Thyroid gland (tissue), 4 donors: ENCODE results near the gene CTNNBL1. TPM values are rescaled to one million over a fixed set of nuclear protein-coding genes. Genes with fewer than 3 reads are reported as not detected.
"Not testable (repeated sequence)": the region's sequence is repeated elsewhere in the genome, so short reads cannot be mapped to it uniquely, and the experiment has no call there.

Experiments used
- DNase-seq, 2 donors: peaks; one replicate each; pipeline ENCODE4 v3.0.0-alpha.2; 2019
- H3K27ac ChIP-seq, 3 donors: fragments of 200-600 bp; sonication (generic); 1 replicate in 2 of 3; 2 replicates in 1 of 3; pipeline ENCODE4 v1.5.1; 2016 to 2019; ENCODE audit warnings: mild to moderate bottlenecking in 1 of 3, moderate library complexity in 1 of 3
- H3K27me3 ChIP-seq: fragments of 200-600 bp; sonication (generic); one replicate; pipeline ENCODE4 v1.5.1; 2019
- H3K36me3 ChIP-seq, 2 donors: fragments of 200-600 bp; sonication (generic); one replicate each; pipeline ENCODE4 v1.5.1; 2016 to 2019
- H3K4me1 ChIP-seq, 2 donors: fragments of 200-600 bp; sonication (generic); one replicate each; pipeline ENCODE4 v1.5.1; 2017 to 2019
- H3K4me3 ChIP-seq, 3 donors: fragments of 200-600 bp; sonication (generic); replicated peaks in 1 of 3; 1 replicate in 2 of 3; 2 replicates in 1 of 3; pipeline ENCODE4 v1.5.1; 2016; ENCODE audit warnings: mild to moderate bottlenecking in 1 of 3
- H3K9me3 ChIP-seq: fragments of 200-600 bp; sonication (generic); one replicate; pipeline ENCODE4 v1.5.1; 2017
- POLR2A ChIP-seq, 2 donors: fragments of 450-650 bp; IDR thresholded peaks; one replicate each; pipeline ENCODE4 v1.6.1; 2017; ENCODE audit warnings: antibody characterized with exemption in 2 of 2, mild to moderate bottlenecking in 2 of 2, moderate library complexity in 1 of 2
- WGBS, 2 donors: methylation state at CpG; one replicate each; pipeline ENCODE4 v1.1.5; 2017; 5-methylcytosine and 5-hydroxymethylcytosine counted together
- intact Hi-C: fragments of 100-400 bp; cut with DNase I; formaldehyde crosslinking; loops from one replicate; pipeline ENCODE4 v1.15.1; 2023
- total RNA-seq, 4 donors: library from RNA; depleted of rRNA; stranded (reverse); fragments of >200 nt; gene quantifications; one replicate each; pipeline ENCODE4 v1.2.3, GENCODE V29; 2016
- TF ChIP-seq, protein P1 (sequence below), 6 experiments: fragments of 200-600 bp in 3 of 6; fragments of 450-650 bp in 3 of 6; sonication (generic) in 3 of 6; IDR thresholded peaks; one replicate each; pipeline ENCODE4 v1.5.1; 2016 to 2019; ENCODE audit warnings: antibody characterized with exemption in 6 of 6, mild to moderate bottlenecking in 2 of 6, inconsistent platforms in 1 of 6, moderate library complexity in 1 of 6

Gene CTNNBL1
- total RNA-seq, 4 donors from 2014 or later = 22.3 to 31.2 (median 24.6) TPM

DNA sequence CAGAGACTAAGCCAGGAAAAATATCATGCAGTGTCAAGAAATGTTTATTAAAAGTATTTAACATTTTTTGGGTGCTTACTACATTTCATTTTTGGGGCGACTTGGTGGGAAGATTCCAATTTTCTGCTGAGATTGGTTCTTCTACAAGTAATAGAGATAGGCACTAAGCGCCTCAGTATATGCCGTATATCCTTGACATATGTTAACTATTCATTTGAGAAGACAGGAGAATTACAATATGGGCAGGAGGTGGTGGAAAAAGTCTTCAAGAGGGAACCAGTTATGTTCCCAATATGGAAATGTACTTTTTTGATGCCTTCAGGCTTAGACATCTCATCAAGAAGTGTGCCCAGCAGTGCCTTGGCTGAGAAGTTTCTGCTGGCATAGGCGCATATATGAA, 6.5 kb downstream of the CTNNBL1 start:
- 89 to 96% methylated on average over 4 of the region's 4 CpGs for WGBS, 2 donors
- no peak overlapping the region for H3K4me3 ChIP-seq
- TF ChIP-seq POLR2A (IDR thresholded peaks at IDR 0.05) = no peak
- TF ChIP-seq, protein P1, sequence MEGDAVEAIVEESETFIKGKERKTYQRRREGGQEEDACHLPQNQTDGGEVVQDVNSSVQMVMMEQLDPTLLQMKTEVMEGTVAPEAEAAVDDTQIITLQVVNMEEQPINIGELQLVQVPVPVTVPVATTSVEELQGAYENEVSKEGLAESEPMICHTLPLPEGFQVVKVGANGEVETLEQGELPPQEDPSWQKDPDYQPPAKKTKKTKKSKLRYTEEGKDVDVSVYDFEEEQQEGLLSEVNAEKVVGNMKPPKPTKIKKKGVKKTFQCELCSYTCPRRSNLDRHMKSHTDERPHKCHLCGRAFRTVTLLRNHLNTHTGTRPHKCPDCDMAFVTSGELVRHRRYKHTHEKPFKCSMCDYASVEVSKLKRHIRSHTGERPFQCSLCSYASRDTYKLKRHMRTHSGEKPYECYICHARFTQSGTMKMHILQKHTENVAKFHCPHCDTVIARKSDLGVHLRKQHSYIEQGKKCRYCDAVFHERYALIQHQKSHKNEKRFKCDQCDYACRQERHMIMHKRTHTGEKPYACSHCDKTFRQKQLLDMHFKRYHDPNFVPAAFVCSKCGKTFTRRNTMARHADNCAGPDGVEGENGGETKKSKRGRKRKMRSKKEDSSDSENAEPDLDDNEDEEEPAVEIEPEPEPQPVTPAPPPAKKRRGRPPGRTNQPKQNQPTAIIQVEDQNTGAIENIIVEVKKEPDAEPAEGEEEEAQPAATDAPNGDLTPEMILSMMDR (IDR thresholded peaks at IDR 0.05) = no peak

DNA sequence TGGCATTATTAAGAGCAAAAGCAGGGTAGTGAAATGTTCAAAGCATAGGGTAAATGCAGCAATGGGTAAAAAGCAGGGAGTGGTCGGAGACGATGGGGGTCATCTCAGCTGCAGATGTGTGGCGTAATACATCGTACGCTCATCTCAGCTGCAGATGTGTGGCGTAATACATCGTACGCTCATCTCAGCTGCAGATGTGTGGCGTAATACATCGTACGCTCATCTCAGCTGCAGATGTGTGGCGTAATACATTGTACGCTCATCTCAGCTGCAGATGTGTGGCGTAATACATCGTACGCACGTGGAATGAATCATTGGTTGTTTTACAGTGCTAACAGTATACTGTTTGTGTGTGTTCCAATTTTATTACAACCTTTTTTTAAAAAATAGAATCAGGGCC, 7.8 kb downstream of the CTNNBL1 start:
- H3K4me3 ChIP-seq, intact Hi-C loops, H3K27ac ChIP-seq, H3K27me3 ChIP-seq, H3K36me3 ChIP-seq, H3K9me3 ChIP-seq, DNase-seq, H3K4me1 ChIP-seq: not testable (repeated sequence)
- 96 to 97% methylated on average over 17 of the region's 17 CpGs for WGBS, 2 donors

More for the DNA sequence above, 6.5 kb downstream of the CTNNBL1 start:
- DNase-seq = no peak
- Histone ChIP-seq H3K36me3 (no peaks in the 10 kb centered on the region), H3K9me3 (no peaks in the 10 kb centered on the region), H3K4me1 (peaks cover 0 to 2% of the 10 kb centered on the region in 2 donors), H3K27me3 (no peaks in the 10 kb centered on the region), H3K27ac (no peak overlapping the region)
- intact Hi-C loops = no loop called here

DNA sequence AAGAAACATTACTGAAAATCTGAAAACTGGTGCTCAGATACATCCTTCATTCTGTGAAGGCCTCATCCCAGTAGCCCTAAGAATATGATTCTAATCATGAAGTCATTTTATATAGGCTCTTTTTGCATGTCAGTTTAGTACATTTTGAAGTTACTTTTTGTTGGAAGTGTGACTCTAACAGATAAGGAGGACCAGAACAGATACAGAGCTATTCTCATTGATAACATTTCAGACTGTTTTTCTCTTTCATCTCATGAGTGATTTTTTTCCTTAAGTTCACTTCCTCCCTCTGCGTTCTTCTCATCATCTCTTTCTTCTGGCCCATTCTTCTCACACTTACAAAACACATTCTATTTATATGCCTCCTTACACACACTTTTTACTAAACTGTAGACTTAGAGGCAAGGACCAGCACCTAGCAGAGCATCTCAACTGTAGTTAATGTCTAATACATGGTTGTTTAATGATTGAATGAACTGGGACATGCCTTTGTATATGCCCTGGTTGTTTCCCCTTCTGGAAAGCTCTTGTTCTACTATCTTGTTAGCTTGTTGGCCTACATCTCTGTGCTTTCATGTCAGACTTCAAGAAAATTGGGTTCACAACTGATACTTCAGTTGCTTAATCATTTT, 8.7 kb downstream of the CTNNBL1 start:
- TF ChIP-seq POLR2A (IDR thresholded peaks at IDR 0.05) = no peak
- TF ChIP-seq, protein P1 (IDR thresholded peaks at IDR 0.05) = no peak
- no peaks in the 10 kb centered on the region for H3K4me1 ChIP-seq
- no peak overlapping the region for H3K27ac ChIP-seq
- 89 to 95% methylated on average over 1 of the region's 1 CpG for WGBS, 2 donors
- no peaks in the 10 kb centered on the region for H3K9me3 ChIP-seq
- no peak for DNase-seq
- H3K4me3 ChIP-seq = no peak overlapping the region
- H3K27me3 ChIP-seq = no peaks in the 10 kb centered on the region
- H3K36me3 ChIP-seq = no peaks in the 10 kb centered on the region
- intact Hi-C loops = no loop called here

DNA sequence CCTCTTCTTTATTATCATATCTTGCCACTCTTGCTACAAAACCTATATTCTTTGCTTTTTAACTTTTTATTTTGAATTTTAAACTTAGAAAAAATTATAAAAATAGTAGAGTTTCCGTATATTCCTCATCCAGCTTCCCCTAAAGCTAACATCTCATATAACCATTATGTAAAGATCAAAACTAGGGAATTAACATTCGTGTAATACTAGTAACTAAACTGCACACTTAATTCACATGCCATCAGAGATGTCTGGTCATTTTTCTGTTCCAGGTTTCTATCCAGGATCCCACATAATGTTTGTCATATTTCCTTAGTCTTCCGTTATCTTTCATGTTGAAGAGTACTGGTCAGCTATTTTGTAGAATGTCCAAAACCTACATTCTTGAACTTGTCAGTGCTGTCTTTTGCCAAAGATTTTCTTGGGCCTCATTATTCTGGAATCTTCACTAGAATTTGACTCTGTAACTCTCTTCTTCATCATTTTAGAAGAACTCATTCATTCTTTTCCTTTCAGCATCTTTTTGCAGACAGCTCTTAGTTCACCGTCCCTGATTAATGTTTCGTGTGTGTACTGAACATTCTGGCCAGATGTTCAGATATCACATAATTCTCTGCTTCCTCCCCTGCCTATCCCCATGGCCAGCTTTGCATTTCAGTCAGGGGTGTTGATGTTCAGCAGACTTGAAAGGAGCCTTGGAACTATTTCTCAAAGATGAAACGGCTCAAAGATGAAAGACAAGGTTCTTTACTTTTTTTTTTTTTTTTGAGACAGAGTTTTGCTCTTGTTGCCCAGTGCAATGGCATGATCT, 9.4 kb downstream of the CTNNBL1 start:
- Histone ChIP-seq H3K27ac (no peak overlapping the region), H3K27me3 (no peaks in the 10 kb centered on the region), H3K9me3 (no peaks in the 10 kb centered on the region), H3K4me3 (no peak overlapping the region), H3K36me3 (no peaks in the 10 kb centered on the region), H3K4me1 (no peaks in the 10 kb centered on the region)
- DNase-seq = no peak
- intact Hi-C loops = no loop called here
- WGBS, 2 donors = 82 to 87% methylated on average over 6 of the region's 6 CpGs
- TF ChIP-seq, protein P1 (IDR thresholded peaks at IDR 0.05) = no peak
- TF ChIP-seq POLR2A (IDR thresholded peaks at IDR 0.05) = no peak

DNA sequence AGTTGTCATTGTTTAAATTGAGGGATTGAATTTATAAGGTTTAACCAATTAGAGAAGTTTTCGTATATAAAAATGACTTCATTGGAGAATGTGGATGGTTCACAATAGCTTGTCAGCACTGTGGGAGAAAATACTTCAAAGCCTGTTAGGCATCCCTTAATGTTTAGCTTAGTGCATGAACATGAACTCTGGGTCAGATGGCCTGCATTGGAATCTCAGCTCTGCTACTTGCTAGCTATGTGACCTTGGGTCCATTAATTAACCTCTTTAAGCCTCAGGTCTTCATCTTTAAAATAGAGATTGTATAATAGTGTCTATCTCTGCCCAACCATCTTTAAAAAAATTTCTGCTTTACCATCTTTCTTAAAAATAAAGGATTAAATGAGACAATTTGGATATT, 11.1 kb downstream of the CTNNBL1 start:
- 98 to 100% methylated on average over 1 of the region's 1 CpG for WGBS, 2 donors

More for the DNA sequence above, 11.1 kb downstream of the CTNNBL1 start:
- DNase-seq = no peak
- intact Hi-C loops = no loop called here
- Histone ChIP-seq H3K4me1 (peaks cover 0 to 4% of the 10 kb centered on the region in 2 donors), H3K27me3 (no peaks in the 10 kb centered on the region), H3K36me3 (no peaks in the 10 kb centered on the region), H3K27ac (no peak overlapping the region), H3K4me3 (no peak overlapping the region), H3K9me3 (no peaks in the 10 kb centered on the region)
- TF ChIP-seq, protein P1 (IDR thresholded peaks at IDR 0.05) = no peak
- TF ChIP-seq POLR2A (IDR thresholded peaks at IDR 0.05) = no peak
